Fibroblast of mammary gland (primary cell): ENCODE measurements around the gene SCRG1.

ENCODE experiments used
- DNase-seq: peaks from one replicate; pipeline ENCODE4 v3.0.0-alpha.2; 2010; ENCODE audit warnings: low read depth
- H3K4me3 ChIP-seq: 2 replicates; pipeline ENCODE4 v1.5.1; 2011; ENCODE audit warnings: low read depth, mild to moderate bottlenecking, low read length, moderate library complexity; ENCODE audit not compliant: control insufficient read depth
- CTCF ChIP-seq: conservative IDR thresholded peaks from 2 replicates; pipeline ENCODE4 v1.5.1; 2011; ENCODE audit warnings: low read depth, low read length, inconsistent platforms; ENCODE audit not compliant: control insufficient read depth, insufficient read depth

The SCRG1 gene

GRCh38 chr4:173382349-173382748 lies 16.6 kb downstream of the SCRG1 start:
- no peak overlapping the region for H3K4me3 ChIP-seq
- DNase-seq, result no peak
- no peak for TF ChIP-seq CTCF

GRCh38 chr4:173381610-173382009 lies 17.3 kb downstream of the SCRG1 start:
- no peak for TF ChIP-seq CTCF
- no peak overlapping the region for H3K4me3 ChIP-seq
- no peak for DNase-seq

GRCh38 chr4:173380987-173381386 lies 17.9 kb downstream of the SCRG1 start:
- no peak overlapping the region for H3K4me3 ChIP-seq
- no peak for TF ChIP-seq CTCF
- no peak for DNase-seq

- no peak for DNase-seq
- no peak for TF ChIP-seq CTCF
- no peak overlapping the region for H3K4me3 ChIP-seq
These were observed 19.0 kb downstream of the SCRG1 start for GRCh38 chr4:173379929-173380328.

- DNase-seq, result no peak
- no peak for TF ChIP-seq CTCF
These were observed 24.3 kb downstream of the SCRG1 start for GRCh38 chr4:173374588-173374987.

GRCh38 chr4:173371292-173372192 lies 27.4 kb downstream of the SCRG1 start:
- DNase-seq, result peak; percentile 72
- no peak for TF ChIP-seq CTCF
- H3K4me3 ChIP-seq, result peak overlapping the region; percentile 74

More at GRCh38 chr4:173374588-173374987, 24.3 kb downstream of the SCRG1 start:
- no peak overlapping the region for H3K4me3 ChIP-seq
